Peyer's patch (tissue), 4 donors: ENCODE data around the gene LMLN.

Experiments used
- CTCF ChIP-seq, 6 experiments: fragments of 450-650 bp in 4 of 6; fragments of 200-600 bp in 2 of 6; sonication (generic) in 1 of 6; IDR thresholded peaks; one replicate each; pipeline ENCODE4 v1.5.1; 2017 to 2019; ENCODE audit warnings: antibody characterized with exemption in 6 of 6, mild to moderate bottlenecking in 3 of 6, moderate library complexity in 1 of 6
- POLR2A ChIP-seq, 2 donors: fragments of 450-650 bp; IDR thresholded peaks; one replicate each; pipeline ENCODE4 v1.5.1; 2017; ENCODE audit warnings: antibody characterized with exemption in 2 of 2, mild to moderate bottlenecking in 2 of 2, moderate library complexity in 2 of 2

GRCh38 chr3:197913641-197914380 lies 46.2 kb upstream of the LMLN start:
- TF ChIP-seq CTCF (IDR thresholded peaks at IDR 0.05) (no peak), POLR2A (IDR thresholded peaks at IDR 0.05) (no peak)
